GM23338 (cell line): Measurements from ENCODE around the gene DNAJA3. TPM values are rescaled to one million over a fixed set of nuclear protein-coding genes. Genes with fewer than 3 reads are reported as not detected.

Experiments
- ATAC-seq: fragments of 200-7000 bp; cut with Tn5 transposase; 3 replicates; pipeline ENCODE4 v1.9.1; 2020
- DNase-seq: peaks from one replicate; pipeline ENCODE4 v3.0.0-alpha.2; 2015; ENCODE audit warnings: low spot score
- H2AFZ ChIP-seq: fragments of 200-600 bp; sonication (generic); 2 replicates; pipeline ENCODE4 v1.8.0; 2016; ENCODE audit warnings: antibody characterized with exemption, mild to moderate bottlenecking, moderate library complexity
- H3F3A ChIP-seq: fragments of 200-600 bp; sonication (generic); replicated peaks from 2 replicates; pipeline ENCODE4 v1.8.0; 2017; ENCODE audit warnings: antibody characterized with exemption, mixed run types, low read depth
- H3K27ac ChIP-seq: fragments of 200-600 bp; sonication (generic); 2 replicates; pipeline ENCODE4 v1.6.1; 2016; ENCODE audit warnings: low read depth
- H3K27me3 ChIP-seq: fragments of 200-600 bp; sonication (generic); 2 replicates; pipeline ENCODE4 v1.8.0; 2016; ENCODE audit warnings: mild to moderate bottlenecking, mixed run types, moderate library complexity; ENCODE audit not compliant: insufficient read depth
- H3K36me3 ChIP-seq: fragments of 200-600 bp; sonication (generic); 2 replicates; pipeline ENCODE4 v1.8.0; 2016; ENCODE audit warnings: mild to moderate bottlenecking; ENCODE audit not compliant: insufficient read depth
- H3K4me1 ChIP-seq: fragments of 200-600 bp; sonication (generic); 2 replicates; pipeline ENCODE4 v1.8.0; 2016; ENCODE audit warnings: mild to moderate bottlenecking, moderate library complexity; ENCODE audit not compliant: insufficient read depth
- H3K4me2 ChIP-seq: fragments of 200-600 bp; sonication (generic); 2 replicates; pipeline ENCODE4 v1.7.1; 2017; ENCODE audit warnings: mixed run types
- H3K4me3 ChIP-seq: fragments of 200-600 bp; sonication (generic); 2 replicates; pipeline ENCODE4 v1.6.1; 2016; ENCODE audit warnings: mixed run types
- H3K79me2 ChIP-seq: fragments of 200-600 bp; sonication (generic); replicated peaks from 2 replicates; pipeline ENCODE4 v1.8.0; 2017; ENCODE audit warnings: mild to moderate bottlenecking; ENCODE audit not compliant: insufficient read depth
- H3K9me2 ChIP-seq: fragments of 200-600 bp; sonication (generic); 2 replicates; pipeline ENCODE4 v1.8.0; 2017; ENCODE audit not compliant: insufficient read depth
- H4K20me1 ChIP-seq: fragments of 200-600 bp; sonication (generic); replicated peaks from 2 replicates; pipeline ENCODE4 v1.8.0; 2017; ENCODE audit warnings: mild to moderate bottlenecking; ENCODE audit not compliant: insufficient read depth
- H3K27ac Mint-ChIP-seq: 2 replicates; pipeline ENCODE4 v1.8.0; 2020; ENCODE audit warnings: inconsistent platforms, mild to moderate bottlenecking, moderate library complexity, mixed read lengths
- H3K27me3 Mint-ChIP-seq: 3 replicates; pipeline ENCODE4 v1.8.0; 2022; ENCODE audit warnings: low read depth, mild to moderate bottlenecking, moderate library complexity, mixed read lengths, inconsistent platforms; ENCODE audit not compliant: insufficient read depth, poor library complexity
- H3K36me3 Mint-ChIP-seq: 3 replicates; pipeline ENCODE4 v1.8.0; 2021; ENCODE audit warnings: low read depth, mild to moderate bottlenecking, inconsistent platforms, moderate library complexity, mixed read lengths
- H3K4me1 Mint-ChIP-seq: 3 replicates; pipeline ENCODE4 v1.8.0; 2020; ENCODE audit warnings: mild to moderate bottlenecking, inconsistent platforms, mixed read lengths
- H3K4me3 Mint-ChIP-seq: 3 replicates; pipeline ENCODE4 v1.8.0; 2021; ENCODE audit warnings: moderate library complexity, mild to moderate bottlenecking, inconsistent platforms, mixed read lengths
- H3K9me3 Mint-ChIP-seq: 3 replicates; pipeline ENCODE4 v1.8.0; 2020; ENCODE audit warnings: moderate library complexity, mild to moderate bottlenecking, inconsistent platforms, mixed read lengths
- CREB1 ChIP-seq: fragments of 250-450 bp; sonication (Bioruptor Pico); IDR thresholded peaks from 2 replicates; pipeline ENCODE4 v1.5.0; 2020; ENCODE audit warnings: low read depth, mild to moderate bottlenecking, moderate library complexity
- EZH2 ChIP-seq: fragments of 200-600 bp; sonication (generic); IDR thresholded peaks from one replicate; pipeline ENCODE4 v1.8.0; 2017; ENCODE audit warnings: antibody characterized with exemption, mild to moderate bottlenecking, low read depth; ENCODE audit not compliant: unreplicated experiment
- EZH2phosphoT487 ChIP-seq: fragments of 200-600 bp; sonication (generic); IDR thresholded peaks from one replicate; pipeline ENCODE4 v1.8.1; 2018; ENCODE audit warnings: antibody characterized with exemption; ENCODE audit not compliant: unreplicated experiment
- JUNB ChIP-seq: IDR thresholded peaks from one replicate; pipeline ENCODE4 v1.6.1; 2016; ENCODE audit warnings: antibody characterized with exemption; ENCODE audit not compliant: unreplicated experiment
- NANOG ChIP-seq: IDR thresholded peaks from 2 replicates; pipeline ENCODE4 v1.6.1; 2016; ENCODE audit warnings: antibody characterized with exemption, borderline replicate concordance
- POLR2AphosphoS5 ChIP-seq: IDR thresholded peaks from 2 replicates; pipeline ENCODE4 v1.6.1; 2016; ENCODE audit warnings: antibody characterized with exemption, low read depth
- STAT1 ChIP-seq: IDR thresholded peaks from one replicate; pipeline ENCODE4 v1.6.1; 2016; ENCODE audit warnings: antibody characterized with exemption; ENCODE audit not compliant: unreplicated experiment
- polyA plus RNA-seq: library from polyadenylated mRNA; unstranded; fragments of >200 nt; fragmentation: Nextera tagmentation; extraction: Ambion mirVana; gene quantifications from 2 replicates; pipeline ENCODE4 v1.2.1, GENCODE V29; 2016
- total RNA-seq: library from RNA; depleted of rRNA; stranded (reverse); fragments of >200 nt; shearing (Covaris generic); gene quantifications from 2 replicates; pipeline ENCODE4 v1.2.3, GENCODE V29; 2014
- TF ChIP-seq, protein P1 (sequence below): fragments of 250-450 bp; sonication (Bioruptor Pico); IDR thresholded peaks from 2 replicates; pipeline ENCODE4 v1.5.0; 2020; ENCODE audit warnings: mild to moderate bottlenecking, moderate library complexity
- TF ChIP-seq, protein P2 (sequence below): IDR thresholded peaks from 2 replicates; pipeline ENCODE4 v1.6.1; 2016; ENCODE audit warnings: antibody characterized with exemption
- TF ChIP-seq, protein P3 (sequence below): IDR thresholded peaks from one replicate; pipeline ENCODE4 v1.6.1; 2018; ENCODE audit warnings: antibody characterized with exemption; ENCODE audit not compliant: unreplicated experiment
- TF ChIP-seq, protein P4 (sequence below), 2 experiments: fragments of 200-600 bp in 1 of 2; sonication (generic) in 1 of 2; conservative IDR thresholded peaks; 2 replicates each; pipeline versions ENCODE4 v1.5.1 to v1.6.1; 2016 to 2017; ENCODE audit warnings: antibody characterized with exemption in 2 of 2, low read depth in 2 of 2, mild to moderate bottlenecking in 2 of 2, moderate library complexity in 1 of 2

DNAJA3 gene
- total and polyA plus RNA-seq, 2 experiments from 2014 or later, result 56.3 to 75.5 TPM

DNA sequence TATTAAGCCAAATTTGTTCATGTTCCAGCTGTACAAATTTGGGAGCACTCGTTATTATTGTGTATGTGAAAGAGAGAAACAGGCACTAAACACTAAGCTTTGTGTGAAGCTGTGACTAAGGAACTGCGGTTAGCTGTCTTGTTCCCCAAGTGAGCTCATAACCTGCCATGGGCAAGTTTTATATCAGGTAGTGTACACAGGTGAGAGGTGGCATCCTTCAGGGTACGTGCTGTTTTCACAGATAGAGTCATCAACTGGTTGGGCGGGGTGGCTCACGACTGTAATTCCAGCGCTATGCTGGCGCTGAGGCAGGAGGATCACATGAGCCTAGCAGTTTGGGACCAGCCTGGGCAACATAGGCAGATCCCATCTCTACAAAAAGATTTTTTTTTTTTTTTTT lies 2.8 kb downstream of the DNAJA3 start (continued):
- TF ChIP-seq, protein P1, sequence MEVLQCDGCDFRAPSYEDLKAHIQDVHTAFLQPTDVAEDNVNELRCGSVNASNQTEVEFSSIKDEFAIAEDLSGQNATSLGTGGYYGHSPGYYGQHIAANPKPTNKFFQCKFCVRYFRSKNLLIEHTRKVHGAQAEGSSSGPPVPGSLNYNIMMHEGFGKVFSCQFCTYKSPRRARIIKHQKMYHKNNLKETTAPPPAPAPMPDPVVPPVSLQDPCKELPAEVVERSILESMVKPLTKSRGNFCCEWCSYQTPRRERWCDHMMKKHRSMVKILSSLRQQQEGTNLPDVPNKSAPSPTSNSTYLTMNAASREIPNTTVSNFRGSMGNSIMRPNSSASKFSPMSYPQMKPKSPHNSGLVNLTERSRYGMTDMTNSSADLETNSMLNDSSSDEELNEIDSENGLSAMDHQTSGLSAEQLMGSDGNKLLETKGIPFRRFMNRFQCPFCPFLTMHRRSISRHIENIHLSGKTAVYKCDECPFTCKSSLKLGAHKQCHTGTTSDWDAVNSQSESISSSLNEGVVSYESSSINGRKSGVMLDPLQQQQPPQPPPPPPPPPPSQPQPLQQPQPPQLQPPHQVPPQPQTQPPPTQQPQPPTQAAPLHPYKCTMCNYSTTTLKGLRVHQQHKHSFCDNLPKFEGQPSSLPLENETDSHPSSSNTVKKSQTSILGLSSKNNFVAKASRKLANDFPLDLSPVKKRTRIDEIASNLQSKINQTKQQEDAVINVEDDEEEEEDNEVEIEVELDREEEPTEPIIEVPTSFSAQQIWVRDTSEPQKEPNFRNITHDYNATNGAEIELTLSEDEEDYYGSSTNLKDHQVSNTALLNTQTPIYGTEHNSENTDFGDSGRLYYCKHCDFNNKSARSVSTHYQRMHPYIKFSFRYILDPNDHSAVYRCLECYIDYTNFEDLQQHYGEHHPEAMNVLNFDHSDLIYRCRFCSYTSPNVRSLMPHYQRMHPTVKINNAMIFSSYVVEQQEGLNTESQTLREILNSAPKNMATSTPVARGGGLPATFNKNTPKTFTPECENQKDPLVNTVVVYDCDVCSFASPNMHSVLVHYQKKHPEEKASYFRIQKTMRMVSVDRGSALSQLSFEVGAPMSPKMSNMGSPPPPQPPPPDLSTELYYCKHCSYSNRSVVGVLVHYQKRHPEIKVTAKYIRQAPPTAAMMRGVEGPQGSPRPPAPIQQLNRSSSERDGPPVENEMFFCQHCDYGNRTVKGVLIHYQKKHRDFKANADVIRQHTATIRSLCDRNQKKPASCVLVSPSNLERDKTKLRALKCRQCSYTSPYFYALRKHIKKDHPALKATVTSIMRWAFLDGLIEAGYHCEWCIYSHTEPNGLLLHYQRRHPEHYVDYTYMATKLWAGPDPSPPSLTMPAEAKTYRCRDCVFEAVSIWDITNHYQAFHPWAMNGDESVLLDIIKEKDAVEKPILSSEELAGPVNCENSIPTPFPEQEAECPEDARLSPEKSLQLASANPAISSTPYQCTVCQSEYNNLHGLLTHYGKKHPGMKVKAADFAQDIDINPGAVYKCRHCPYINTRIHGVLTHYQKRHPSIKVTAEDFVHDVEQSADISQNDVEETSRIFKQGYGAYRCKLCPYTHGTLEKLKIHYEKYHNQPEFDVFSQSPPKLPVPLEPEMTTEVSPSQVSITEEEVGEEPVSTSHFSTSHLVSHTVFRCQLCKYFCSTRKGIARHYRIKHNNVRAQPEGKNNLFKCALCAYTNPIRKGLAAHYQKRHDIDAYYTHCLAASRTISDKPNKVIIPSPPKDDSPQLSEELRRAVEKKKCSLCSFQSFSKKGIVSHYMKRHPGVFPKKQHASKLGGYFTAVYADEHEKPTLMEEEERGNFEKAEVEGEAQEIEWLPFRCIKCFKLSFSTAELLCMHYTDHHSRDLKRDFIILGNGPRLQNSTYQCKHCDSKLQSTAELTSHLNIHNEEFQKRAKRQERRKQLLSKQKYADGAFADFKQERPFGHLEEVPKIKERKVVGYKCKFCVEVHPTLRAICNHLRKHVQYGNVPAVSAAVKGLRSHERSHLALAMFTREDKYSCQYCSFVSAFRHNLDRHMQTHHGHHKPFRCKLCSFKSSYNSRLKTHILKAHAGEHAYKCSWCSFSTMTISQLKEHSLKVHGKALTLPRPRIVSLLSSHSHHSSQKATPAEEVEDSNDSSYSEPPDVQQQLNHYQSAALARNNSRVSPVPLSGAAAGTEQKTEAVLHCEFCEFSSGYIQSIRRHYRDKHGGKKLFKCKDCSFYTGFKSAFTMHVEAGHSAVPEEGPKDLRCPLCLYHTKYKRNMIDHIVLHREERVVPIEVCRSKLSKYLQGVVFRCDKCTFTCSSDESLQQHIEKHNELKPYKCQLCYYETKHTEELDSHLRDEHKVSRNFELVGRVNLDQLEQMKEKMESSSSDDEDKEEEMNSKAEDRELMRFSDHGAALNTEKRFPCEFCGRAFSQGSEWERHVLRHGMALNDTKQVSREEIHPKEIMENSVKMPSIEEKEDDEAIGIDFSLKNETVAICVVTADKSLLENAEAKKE (CRISPR knock-in tag), result no peak
- TF ChIP-seq EZH2phosphoT487 (no peak), STAT1 (no peak), NANOG (no peak), EZH2 (no peak)

DNA sequence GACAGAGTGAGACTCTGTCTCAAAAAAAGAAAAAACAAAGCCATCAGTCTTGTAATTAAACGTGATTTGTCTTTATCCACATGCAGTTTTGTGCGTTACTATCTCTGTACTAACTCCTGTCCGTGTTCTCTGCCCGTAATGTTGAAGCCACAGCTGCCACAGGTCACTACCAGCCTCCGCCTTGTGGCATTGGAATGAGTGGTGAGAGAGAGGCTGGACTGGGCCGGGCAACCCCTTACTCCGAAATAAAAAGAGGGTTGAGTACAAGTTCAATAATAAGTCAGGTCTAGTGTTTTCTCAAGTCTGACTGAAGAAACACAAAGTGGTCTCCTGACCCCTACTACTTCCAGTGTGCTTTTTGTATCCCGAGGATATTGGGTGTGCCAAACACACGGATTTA lies 5.4 kb downstream of the DNAJA3 start:
- H3K4me3 Mint-ChIP-seq, result no peak overlapping the region
- peaks cover 4% of the 10 kb centered on the region for H3K27me3 Mint-ChIP-seq
- Histone ChIP-seq H3K4me2 (no peak overlapping the region), H3K27ac (no peak overlapping the region), H3K27me3 (no peaks in the 10 kb centered on the region), H2AFZ (no peak overlapping the region), H3K9me2 (no peaks in the 10 kb centered on the region), H3F3A (0 out of 2 replicates have a peak, but pooled peaks cover 4% of the 10 kb centered on the region), H3K4me1 (peaks cover 11% of the 10 kb centered on the region), H3K79me2 (peaks cover 44% of the 10 kb centered on the region), H3K36me3 (peaks cover 21% of the 10 kb centered on the region; the same call in 1 of the 2 replicates), H3K4me3 (no peak overlapping the region), H4K20me1 (peaks cover 22% of the 10 kb centered on the region)
- H3K36me3 Mint-ChIP-seq, result peaks cover 32% of the 10 kb centered on the region
- ATAC-seq (no peak), DNase-seq (no peak)
- peaks cover 11% of the 10 kb centered on the region for H3K4me1 Mint-ChIP-seq
- H3K9me3 Mint-ChIP-seq, result no peaks in the 10 kb centered on the region
- no peak overlapping the region for H3K27ac Mint-ChIP-seq
- TF ChIP-seq, protein P2, sequence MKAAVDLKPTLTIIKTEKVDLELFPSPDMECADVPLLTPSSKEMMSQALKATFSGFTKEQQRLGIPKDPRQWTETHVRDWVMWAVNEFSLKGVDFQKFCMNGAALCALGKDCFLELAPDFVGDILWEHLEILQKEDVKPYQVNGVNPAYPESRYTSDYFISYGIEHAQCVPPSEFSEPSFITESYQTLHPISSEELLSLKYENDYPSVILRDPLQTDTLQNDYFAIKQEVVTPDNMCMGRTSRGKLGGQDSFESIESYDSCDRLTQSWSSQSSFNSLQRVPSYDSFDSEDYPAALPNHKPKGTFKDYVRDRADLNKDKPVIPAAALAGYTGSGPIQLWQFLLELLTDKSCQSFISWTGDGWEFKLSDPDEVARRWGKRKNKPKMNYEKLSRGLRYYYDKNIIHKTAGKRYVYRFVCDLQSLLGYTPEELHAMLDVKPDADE, result no peak
- TF ChIP-seq JUNB (no peak), NANOG (no peak), EZH2 (no peak), STAT1 (no peak), CREB1 (CRISPR knock-in tag) (no peak), POLR2AphosphoS5 (no peak)
- TF ChIP-seq, protein P3, sequence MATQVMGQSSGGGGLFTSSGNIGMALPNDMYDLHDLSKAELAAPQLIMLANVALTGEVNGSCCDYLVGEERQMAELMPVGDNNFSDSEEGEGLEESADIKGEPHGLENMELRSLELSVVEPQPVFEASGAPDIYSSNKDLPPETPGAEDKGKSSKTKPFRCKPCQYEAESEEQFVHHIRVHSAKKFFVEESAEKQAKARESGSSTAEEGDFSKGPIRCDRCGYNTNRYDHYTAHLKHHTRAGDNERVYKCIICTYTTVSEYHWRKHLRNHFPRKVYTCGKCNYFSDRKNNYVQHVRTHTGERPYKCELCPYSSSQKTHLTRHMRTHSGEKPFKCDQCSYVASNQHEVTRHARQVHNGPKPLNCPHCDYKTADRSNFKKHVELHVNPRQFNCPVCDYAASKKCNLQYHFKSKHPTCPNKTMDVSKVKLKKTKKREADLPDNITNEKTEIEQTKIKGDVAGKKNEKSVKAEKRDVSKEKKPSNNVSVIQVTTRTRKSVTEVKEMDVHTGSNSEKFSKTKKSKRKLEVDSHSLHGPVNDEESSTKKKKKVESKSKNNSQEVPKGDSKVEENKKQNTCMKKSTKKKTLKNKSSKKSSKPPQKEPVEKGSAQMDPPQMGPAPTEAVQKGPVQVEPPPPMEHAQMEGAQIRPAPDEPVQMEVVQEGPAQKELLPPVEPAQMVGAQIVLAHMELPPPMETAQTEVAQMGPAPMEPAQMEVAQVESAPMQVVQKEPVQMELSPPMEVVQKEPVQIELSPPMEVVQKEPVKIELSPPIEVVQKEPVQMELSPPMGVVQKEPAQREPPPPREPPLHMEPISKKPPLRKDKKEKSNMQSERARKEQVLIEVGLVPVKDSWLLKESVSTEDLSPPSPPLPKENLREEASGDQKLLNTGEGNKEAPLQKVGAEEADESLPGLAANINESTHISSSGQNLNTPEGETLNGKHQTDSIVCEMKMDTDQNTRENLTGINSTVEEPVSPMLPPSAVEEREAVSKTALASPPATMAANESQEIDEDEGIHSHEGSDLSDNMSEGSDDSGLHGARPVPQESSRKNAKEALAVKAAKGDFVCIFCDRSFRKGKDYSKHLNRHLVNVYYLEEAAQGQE, result no peak
- TF ChIP-seq, protein P4, sequence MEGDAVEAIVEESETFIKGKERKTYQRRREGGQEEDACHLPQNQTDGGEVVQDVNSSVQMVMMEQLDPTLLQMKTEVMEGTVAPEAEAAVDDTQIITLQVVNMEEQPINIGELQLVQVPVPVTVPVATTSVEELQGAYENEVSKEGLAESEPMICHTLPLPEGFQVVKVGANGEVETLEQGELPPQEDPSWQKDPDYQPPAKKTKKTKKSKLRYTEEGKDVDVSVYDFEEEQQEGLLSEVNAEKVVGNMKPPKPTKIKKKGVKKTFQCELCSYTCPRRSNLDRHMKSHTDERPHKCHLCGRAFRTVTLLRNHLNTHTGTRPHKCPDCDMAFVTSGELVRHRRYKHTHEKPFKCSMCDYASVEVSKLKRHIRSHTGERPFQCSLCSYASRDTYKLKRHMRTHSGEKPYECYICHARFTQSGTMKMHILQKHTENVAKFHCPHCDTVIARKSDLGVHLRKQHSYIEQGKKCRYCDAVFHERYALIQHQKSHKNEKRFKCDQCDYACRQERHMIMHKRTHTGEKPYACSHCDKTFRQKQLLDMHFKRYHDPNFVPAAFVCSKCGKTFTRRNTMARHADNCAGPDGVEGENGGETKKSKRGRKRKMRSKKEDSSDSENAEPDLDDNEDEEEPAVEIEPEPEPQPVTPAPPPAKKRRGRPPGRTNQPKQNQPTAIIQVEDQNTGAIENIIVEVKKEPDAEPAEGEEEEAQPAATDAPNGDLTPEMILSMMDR (conservative IDR thresholded peaks at IDR 0.05; ENCODE audit: low read depth in 2 of 2), result no peak
